GM21576 (cell line): Measurements from ENCODE around the gene GPX4.

Source experiments
- ATAC-seq: cut with Tn5 transposase; IDR thresholded peaks from one replicate; pipeline ENCODE4 v1.9.1; 2021; ENCODE audit warnings: mild to moderate bottlenecking, moderate library complexity; ENCODE audit not compliant: unreplicated experiment

Gene GPX4

DNA sequence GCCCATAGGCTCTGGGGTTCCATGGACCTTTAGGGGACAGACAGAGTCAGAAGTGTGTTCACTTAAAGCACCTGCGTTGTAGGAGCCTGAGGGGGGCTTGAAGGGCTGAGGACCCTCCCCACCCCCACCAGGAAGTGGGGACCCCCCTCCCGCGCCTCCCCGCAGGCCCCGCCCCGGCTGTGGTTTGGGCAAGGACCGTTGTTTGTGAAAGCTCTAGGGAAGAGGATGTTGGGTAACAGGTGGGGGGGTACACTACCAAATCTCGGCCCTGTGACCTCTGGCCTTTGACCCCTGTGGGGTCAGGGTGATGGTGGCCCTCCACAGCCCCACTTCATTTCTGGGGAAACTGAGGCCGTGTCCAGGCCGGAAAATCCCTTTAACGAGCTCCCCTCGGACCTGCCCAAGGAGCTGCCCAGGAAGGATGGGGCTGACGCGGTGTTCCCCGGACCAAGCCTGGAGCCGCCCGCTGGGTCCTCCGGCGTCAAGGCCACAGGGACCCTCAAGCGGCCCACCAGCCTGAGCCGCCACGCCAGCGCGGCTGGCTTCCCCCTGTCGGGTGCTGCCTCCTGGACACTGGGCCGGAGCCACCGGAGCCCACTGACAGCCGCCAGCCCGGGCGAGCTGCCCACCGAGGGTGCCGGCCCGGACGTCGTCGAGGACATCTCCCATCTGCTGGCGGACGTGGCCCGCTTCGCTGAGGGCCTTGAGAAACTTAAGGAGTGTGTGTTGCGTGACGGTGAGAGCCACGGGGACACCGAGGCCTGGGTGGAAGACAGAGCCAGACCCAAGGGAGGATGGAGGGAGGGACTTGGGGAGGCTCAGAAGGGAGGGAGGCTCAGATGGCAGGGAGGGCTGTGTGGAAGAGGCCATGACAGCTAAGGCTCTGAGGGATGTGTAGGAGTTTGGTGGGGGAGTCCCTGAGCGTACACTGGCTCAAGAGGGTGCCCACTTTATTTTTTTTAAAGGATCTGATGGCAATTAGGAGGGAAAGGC lies 35.5 kb upstream of the GPX4 start:
- no peak for ATAC-seq

DNA sequence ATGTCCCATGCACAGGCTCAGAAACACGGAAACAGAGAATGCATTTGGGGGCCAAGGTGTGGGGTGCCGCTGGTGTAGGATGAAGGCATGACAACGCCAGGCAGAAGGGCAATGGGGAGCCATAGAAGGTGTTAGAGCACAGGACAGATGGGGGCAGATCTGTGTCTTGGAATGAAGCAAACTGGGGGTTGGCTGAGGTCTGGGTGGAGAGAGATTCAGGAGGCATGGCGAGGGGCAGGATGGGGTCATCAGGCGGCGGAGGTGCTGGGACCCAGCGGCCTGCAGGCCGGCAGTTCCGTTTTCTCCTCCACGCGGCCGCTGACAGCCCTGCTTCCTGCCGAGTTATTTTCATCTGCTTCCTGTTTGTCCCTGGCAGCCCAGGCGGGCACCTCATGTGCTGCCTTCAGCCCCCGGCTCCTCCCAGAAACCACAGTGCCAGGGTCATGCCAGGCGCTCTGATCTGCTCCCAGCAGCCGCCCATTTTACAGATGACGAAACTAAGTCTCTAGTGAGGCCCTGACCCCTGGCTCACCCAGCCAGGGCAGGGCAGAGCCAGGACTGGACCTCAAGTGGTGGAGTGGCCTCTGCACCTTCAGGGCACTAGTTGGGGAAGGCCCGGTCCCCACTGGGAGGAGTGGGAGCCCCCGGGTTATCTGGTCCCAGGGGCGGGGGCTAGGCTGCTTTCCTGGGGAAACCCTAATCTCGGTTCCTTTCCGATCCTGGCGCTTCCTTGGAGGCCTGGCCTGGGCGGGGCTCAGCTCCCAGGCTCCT lies 34.6 kb upstream of the GPX4 start:
- ATAC-seq = no peak

DNA sequence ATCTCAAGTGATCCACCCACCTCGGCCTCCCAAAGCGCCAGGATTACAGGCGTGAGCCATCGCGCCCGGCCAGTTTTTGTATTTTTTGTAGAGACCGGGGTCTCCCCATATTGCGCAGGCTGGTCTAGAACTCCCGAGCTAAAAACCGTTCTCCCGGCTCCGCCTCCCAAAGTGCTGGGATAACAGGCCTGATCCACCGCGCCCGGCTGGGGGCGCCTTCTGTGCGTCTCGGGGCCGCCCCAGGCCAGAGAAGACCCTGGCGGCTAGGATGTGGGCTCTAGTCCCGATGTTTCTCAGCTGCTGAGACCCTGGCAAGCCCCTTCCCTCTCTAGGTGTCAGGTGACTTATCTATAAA lies 33.2 kb upstream of the GPX4 start:
- ATAC-seq = no peak

DNA sequence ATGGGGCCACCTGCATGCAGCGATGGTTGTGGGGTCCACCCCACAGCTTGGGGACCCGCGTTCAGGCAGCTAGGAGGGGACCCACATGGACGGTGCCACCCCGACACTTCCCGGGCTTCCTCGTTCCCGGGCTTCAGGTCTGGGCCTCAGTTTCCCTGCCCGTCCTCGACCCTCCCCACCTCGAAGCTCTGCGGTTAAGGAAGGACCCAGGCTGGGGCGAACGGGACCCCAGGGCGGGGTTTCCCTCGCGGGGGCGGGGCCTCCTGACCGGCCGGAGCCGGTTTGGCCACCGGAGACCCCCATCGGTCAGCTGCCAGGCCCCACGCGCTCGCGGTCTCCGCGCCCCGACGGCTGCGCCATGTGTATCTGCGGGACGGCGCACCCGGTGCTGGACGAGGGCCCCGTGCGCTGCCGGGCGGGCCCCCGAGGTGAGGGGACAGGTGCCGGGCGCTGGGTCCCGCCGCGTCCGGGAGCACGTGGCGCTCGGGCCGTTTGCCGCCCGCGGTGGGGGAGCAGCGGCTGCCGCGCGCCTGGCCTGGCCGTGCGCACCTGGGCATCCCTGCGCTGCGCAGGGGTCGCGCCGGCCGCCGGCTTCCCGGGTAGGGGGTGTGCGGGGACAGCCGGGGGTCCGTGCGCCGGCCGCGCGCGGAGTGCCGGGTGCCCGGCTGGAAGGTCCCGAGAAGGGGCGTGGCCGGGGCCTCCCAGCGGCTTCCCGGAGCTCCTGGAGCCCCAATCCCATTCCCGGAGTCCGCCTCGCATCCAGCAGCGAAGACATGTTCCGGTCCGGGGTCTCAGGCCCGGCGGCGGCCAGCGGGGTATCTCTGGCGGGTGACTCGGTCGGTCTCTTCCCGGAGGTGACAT lies 32.6 kb upstream of the GPX4 start:
- ATAC-seq = no peak

DNA sequence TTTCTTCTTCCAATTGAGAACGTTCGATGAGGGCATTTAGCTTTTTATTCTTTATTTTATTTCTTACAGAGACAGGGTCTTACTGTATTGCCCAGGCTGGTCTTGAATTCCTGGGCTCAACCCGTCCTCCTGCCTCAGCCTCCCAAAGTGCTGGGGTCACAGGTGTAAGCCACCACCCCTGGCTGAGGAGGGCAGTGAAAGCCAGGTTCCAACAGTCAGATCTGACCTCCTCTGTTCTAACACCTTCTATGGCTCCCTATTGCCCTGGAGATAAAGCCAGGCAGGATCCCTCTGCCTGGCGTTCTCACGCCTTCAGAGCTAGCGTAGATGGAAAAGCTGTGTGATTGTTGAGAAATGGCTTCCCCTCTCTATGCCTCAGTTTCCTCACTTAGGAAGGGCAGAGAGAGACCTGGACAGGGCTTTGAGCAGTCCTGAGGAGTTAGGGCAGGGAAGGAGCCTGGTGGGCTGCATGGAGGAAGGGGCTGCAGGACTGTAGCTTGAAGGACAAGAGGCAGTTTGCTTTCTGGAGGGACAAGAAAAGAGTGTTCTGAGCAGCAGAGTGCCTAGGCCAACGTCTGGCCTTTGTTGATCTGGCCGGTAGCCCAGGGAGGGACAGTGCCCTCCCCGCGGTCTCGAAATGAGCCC lies 31.3 kb upstream of the GPX4 start:
- ATAC-seq = no peak

DNA sequence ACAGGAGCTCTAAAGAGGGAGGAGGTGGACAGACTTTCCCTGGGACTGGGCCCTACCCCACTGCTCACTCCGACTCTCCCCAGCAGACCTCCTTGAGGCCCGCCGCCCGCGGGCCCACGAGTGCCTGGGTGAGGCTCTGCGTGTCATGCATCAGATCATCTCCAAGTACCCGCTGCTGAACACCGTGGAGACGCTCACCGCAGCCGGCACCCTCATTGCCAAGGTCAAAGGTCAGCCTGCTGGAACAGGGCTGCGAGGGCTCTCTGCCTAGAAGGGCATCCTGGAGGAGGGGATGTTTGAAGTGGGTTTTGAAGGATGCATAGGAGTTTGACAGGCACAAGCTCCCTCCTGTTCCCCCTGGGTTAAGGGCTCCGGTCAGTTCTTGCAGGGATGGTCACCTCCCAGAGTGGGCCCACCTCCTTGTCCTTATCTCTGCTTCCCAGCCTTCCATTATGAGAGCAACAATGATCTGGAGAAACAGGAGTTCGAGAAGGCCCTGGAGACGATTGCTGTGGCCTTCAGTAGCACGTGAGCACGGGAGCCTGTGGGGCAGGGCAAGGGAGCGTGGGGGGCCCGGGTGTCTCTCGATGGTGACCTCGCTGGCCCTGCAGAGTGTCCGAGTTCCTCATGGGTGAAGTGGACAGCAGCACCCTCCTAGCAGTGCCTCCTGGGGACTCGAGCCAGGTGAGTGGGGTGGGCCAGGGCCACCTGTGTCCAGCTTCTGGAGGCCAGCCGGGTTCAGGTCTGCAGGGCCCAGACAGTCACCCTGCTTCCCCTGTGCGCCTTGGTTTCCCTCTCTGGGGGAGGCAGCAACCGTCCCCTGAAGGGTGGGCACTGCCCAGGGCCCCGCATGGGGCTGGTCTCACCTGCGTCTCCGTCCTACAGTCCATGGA lies 30.5 kb upstream of the GPX4 start:
- ATAC-seq = no peak

DNA sequence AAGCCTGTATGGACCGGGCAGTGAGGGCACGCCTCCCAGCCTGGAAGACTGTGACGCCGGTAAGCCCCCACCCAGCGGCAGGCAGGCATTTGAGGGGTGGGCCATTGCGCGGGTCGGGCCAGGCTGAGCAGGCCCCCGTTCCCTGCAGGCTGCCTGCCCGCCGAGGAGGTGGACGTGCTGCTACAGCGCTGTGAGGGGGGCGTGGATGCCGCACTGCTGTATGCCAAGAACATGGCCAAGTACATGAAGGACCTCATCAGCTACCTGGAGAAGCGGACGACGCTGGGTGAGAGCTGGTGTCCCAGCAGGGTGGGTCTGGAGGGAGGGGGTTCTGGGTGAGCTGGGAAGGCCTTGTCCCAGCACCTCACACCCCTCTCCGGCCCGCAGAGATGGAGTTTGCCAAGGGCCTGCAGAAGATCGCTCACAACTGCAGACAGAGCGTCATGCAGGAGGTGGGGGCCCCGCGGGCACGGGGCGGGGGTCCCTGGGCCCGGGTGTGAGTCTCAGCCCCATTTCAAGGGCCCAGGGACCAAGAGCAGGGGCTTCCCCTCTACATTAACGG lies 29.8 kb upstream of the GPX4 start:
- no peak for ATAC-seq

DNA sequence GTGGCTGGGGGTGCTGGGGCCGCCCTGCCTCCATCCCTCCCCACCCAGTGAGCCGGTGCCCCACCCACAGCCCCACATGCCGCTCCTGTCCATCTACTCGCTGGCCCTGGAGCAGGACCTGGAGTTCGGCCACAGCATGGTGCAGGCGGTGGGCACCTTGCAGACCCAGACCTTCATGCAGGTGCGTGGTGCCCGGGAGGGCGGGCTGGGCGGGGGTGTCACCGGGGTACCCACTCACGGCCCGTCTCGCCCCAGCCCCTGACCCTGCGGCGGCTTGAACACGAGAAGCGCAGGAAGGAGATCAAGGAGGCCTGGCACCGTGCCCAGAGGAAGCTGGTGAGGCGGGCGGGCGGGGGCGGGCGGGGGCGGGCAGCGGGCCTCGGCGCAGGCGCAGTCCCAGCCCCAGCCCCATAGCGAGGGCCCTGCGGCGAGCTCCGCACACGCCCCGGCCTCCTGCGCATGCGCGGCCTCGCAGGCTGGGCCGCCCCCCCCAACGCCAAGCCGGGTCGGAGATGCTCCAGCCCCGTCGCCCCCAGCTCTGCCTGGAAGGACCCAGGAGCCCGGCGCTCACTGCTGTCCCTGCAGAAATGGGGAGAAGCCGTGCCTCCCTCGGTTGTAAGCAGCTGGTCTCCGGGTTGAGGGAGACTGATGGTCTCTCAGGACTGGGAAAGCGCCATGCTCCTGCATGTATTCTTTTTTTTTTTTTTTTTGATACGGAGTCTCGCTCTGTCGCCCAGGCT lies 29.1 kb upstream of the GPX4 start:
- ATAC-seq = peak; percentile 43

DNA sequence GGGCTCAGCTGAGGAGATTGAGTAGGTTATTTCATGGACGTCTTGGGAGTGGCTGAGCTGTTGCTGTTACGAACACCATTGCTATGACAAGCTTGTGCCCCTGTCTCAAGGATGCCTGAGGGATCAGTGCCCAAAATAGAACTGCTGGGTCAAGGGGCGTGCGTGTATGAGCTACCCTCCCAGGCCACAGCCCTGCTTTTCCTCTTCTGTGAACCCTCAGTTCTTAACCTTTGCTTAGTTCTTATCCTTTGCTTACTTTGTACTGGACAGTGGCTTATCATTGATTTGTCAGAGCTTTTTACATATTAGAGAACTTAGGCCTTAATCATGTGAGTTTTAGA lies 27.8 kb upstream of the GPX4 start:
- ATAC-seq = no peak

DNA sequence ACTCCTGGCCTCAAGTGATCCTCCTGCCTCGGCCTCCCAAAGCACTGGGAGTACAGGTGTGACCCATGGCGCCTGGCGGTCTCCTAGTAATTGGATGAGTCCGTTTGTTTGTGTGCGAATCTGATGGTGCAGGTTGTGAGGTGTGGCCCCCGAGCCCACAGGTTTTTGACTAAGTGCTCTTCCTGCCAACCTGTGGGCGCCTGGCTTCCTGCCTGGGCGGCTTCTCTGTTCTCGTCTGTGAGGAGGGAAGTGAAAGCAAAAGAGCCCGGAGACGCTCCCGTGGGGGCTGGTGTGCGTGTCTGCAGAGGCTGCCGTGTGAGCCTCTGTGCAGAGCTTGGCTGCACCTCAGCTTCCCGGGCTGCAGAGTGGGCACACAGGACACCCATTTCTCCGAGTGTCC lies 26.8 kb upstream of the GPX4 start:
- no peak for ATAC-seq

DNA sequence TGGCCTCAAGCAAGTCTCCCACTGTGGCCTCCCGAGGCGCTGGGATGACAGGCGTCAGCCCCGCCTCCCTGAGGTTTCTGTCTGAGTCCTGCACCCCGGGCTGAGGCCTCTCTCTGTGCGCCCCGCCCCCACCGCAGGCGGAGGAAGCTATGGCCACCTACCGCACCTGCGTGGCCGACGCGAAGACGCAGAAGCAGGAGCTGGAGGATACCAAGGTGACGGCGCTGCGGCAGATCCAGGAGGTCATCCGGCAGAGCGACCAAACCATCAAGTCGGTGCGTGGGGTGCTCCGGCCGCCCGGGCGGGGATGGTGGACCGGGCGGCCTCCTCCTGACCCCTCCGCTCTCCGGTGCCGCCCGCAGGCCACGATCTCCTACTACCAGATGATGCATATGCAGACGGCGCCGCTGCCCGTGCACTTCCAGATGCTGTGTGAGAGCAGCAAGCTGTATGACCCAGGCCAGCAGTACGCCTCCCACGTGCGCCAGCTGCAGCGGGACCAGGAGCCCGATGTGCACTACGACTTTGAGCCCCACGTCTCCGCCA lies 24.2 kb upstream of the GPX4 start:
- ATAC-seq = no peak

DNA sequence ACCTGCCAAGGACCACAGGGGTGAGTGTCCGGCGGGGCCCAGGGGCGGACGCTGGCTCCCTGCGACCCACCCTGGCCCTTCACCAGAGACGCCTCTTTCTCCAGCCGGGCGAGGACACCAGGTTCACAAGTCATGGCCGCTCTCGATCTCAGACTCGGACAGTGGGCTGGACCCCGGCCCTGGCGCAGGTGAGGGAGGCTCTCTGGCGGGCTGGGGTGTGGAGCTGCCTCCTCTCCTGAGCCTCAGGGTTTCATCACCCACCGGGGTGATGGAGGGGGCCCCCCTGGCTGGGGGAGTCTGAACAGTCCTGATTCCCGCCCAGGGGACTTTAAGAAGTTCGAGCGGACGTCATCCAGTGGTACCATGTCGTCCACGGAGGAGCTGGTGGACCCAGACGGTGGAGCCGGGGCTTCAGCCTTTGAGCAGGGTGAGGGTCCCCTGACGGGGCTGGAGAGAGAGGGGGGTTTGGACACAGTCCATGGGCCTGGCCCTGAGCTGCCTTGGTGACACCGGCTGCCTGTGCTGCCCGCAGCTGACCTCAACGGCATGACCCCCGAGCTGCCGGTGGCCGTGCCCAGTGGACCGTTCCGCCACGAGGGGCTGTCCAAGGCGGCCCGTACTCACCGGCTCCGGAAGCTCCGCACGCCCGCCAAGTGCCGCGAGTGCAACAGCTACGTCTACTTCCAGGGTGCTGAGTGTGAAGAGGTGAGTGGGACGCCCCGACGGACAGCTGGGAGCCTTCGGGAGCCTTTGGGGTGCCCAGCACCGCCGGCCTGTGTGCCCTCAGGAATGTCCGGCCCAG lies 23.2 kb upstream of the GPX4 start:
- no peak for ATAC-seq

DNA sequence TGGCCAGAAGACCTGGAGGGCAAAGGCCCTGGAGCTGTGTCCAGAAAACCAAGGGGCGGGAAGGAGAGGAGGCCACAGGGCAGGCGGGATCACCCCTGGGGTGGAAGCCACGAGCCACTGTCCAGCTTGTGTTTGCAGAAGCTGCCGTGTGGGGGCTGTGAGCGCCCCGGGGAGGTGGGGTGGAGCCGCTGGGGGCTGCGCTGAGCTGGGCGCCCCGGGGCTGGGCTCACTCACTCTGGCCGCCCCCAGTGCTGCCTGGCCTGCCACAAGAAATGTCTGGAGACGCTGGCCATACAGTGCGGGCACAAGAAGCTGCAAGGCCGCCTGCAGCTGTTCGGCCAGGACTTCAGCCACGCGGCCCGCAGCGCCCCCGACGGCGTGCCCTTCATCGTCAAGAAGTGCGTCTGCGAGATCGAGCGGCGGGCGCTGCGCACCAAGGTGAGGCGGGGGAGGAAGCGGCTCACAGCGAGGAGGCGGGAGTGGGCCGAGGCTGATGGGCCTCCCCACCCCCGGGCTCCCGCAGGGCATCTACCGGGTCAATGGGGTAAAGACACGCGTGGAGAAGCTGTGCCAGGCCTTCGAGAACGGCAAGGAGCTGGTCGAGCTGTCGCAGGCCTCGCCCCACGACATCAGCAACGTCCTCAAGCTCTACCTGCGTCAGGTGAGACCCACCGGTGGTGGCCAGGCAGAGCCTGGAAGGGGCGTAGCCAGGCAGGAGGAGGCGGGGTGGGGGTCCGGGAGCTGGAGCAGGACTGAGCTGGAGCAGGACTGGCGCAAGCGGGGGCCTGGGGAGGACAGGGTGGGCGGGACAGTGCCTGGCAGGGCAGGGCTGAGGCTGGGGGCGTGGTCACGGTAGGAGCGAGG lies 22.3 kb upstream of the GPX4 start:
- ATAC-seq = no peak

DNA sequence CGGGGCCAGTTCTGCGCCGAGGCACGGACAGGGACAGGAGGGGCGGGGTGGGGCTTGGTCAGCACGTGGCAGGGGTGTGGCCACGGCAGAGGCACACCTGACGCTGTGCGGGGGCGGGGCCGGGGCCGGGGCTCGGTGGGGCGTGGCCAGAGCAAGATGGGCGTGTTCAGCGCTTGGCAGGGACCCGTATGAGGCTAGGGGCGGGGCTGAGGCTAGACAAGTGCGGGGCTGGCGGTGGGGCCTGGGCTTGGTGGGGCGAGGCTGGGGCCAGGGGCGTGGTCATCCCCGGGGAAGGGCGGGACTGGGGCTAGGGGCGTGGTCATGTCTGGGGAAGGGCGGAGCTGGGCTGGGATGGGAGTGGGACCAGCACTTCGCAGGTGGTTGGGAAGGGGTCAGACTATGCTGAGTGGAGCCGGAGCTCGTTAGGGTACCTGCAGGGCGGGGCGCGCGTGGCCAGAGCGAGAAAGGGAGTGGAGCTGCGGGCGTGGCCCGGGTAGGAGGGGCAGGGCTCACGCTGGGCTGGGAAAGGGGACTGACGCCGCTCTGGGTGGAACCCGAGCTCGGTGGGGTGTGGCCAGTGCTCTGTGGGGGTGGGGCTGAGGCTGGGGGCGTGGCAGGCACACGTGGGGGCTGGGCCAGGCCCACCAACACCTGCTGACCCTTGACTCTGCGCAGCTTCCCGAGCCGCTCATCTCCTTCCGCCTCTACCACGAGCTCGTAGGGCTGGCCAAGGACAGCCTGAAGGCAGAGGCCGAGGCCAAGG lies 21.4 kb upstream of the GPX4 start:
- no peak for ATAC-seq

DNA sequence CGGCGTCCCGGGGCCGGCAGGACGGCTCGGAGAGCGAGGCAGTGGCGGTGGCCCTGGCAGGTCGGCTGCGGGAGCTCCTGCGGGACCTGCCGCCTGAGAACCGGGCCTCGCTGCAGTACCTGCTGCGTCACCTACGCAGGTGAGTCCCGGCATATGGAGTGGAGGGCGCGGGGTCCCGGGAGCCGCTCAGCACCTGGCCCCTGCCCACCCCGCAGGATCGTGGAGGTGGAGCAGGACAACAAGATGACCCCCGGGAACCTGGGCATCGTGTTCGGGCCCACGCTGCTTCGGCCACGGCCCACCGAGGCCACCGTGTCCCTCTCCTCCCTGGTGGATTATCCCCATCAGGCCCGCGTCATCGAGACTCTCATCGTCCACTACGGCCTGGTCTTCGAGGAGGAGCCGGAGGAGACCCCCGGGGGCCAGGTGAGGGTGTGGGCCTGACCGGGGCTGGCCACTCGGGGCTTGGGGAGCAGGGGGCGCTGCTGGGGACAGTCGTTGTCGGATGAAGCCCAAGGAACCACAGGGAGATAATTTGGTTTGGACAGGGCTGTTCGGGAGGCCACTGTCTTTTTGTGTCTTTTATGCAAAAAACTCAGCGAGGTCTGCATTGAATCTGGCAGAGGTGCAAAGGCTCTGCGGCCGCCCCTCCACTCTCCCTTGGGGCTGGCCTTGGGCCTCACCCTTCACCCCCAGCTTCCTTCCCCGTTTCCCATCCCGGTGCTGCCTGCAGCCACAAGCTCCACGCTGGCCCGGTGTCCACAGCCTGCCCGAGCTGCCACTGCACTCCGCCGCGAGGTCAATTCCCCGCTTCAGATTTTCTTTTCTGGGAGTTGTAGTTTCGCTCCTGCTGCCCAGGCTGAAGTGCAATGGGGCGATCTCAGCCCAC lies 20.6 kb upstream of the GPX4 start:
- ATAC-seq = no peak
